Measurements from ENCODE around the gene KY.
A peak's percentile ranks its signal among the peaks of the same experiment; 100 is the strongest.
"Not testable (repeated sequence)": the region's sequence is repeated elsewhere in the genome, so short reads cannot be mapped to it uniquely, and the experiment has no call there.

Gene KY

GRCh38 chr3:134592806-134593205, 58.0 kb downstream of the KY start:
- no peak for DNase-seq
- no peak for ATAC-seq
- H3K4me1 Mint-ChIP-seq: no peaks in the 10 kb centered on the region
- H3K27ac Mint-ChIP-seq: no peak overlapping the region
- no peaks in the 10 kb centered on the region for H3K9me3 Mint-ChIP-seq
- peaks cover 7% of the 10 kb centered on the region for H3K27me3 Mint-ChIP-seq
- no peak overlapping the region for H3K4me3 Mint-ChIP-seq

- no peak for ATAC-seq
- no peak for DNase-seq
- Mint-ChIP-seq H3K4me3 (no peak overlapping the region), H3K4me1 (no peaks in the 10 kb centered on the region), H3K27me3 (peaks cover 7% of the 10 kb centered on the region), H3K27ac (no peak overlapping the region), H3K9me3 (no peaks in the 10 kb centered on the region)
These were observed 60.1 kb downstream of the KY start for GRCh38 chr3:134590766-134591165.

- ATAC-seq (no peak), DNase-seq (no peak)
- Mint-ChIP-seq H3K4me3 (no peak overlapping the region), H3K27me3 (no peaks in the 10 kb centered on the region), H3K9me3 (peaks cover 0 to under 1% of the 10 kb centered on the region in 2 donors), H3K4me1 (no peaks in the 10 kb centered on the region), H3K27ac (no peak overlapping the region)
These were observed 71.6 kb downstream of the KY start for GRCh38 chr3:134579141-134579665.

- Mint-ChIP-seq H3K27me3 (no peaks in the 10 kb centered on the region), H3K4me3 (no peak overlapping the region), H3K9me3 (peaks cover 11 to 18% of the 10 kb centered on the region in 2 donors), H3K27ac (no peak overlapping the region), H3K4me1 (no peaks in the 10 kb centered on the region)
- DNase-seq (no peak), ATAC-seq (no peak)
These were observed 74.0 kb downstream of the KY start for GRCh38 chr3:134576831-134577230.

GRCh38 chr3:134576426-134576825, 74.4 kb downstream of the KY start:
- H3K4me3 Mint-ChIP-seq: no peak overlapping the region
- no peak for ATAC-seq
- H3K4me1 Mint-ChIP-seq: no peaks in the 10 kb centered on the region
- H3K9me3 Mint-ChIP-seq: peaks cover 11 to 19% of the 10 kb centered on the region in 2 donors
- peak overlapping the region in 1 of 2 donors; percentile 20 for H3K27ac Mint-ChIP-seq
- DNase-seq: no peak
- H3K27me3 Mint-ChIP-seq: no peaks in the 10 kb centered on the region

- not testable (repeated sequence) for H3K27me3 Mint-ChIP-seq, H3K4me1 Mint-ChIP-seq, ATAC-seq, H3K4me3 Mint-ChIP-seq, H3K27ac Mint-ChIP-seq, DNase-seq
- peaks cover 29 to 50% of the 10 kb centered on the region in 2 donors for H3K9me3 Mint-ChIP-seq
These were observed 80.9 kb downstream of the KY start for GRCh38 chr3:134569899-134570298.

GRCh38 chr3:134568790-134569189, 82.0 kb downstream of the KY start:
- DNase-seq (no peak), ATAC-seq (no peak)
- H3K9me3 Mint-ChIP-seq: peaks cover 29 to 45% of the 10 kb centered on the region in 2 donors

GRCh38 chr3:134567605-134568004, 83.2 kb downstream of the KY start:
- Mint-ChIP-seq H3K27ac (no peak overlapping the region), H3K4me1 (no peaks in the 10 kb centered on the region), H3K4me3 (no peak overlapping the region), H3K27me3 (no peaks in the 10 kb centered on the region), H3K9me3 (peaks cover 18 to 34% of the 10 kb centered on the region in 2 donors)
- DNase-seq (no peak), ATAC-seq (no peak)

More at GRCh38 chr3:134568790-134569189, 82.0 kb downstream of the KY start:
- Mint-ChIP-seq H3K4me1 (no peaks in the 10 kb centered on the region), H3K4me3 (no peak overlapping the region), H3K27me3 (no peaks in the 10 kb centered on the region), H3K27ac (no peak overlapping the region)

GRCh38 chr3:134564991-134565390, 85.8 kb downstream of the KY start:
- DNase-seq (no peak), ATAC-seq (no peak)
- peaks cover 8 to 17% of the 10 kb centered on the region in 2 donors for H3K9me3 Mint-ChIP-seq
- no peaks in the 10 kb centered on the region for H3K27me3 Mint-ChIP-seq
- H3K4me3 Mint-ChIP-seq: no peak overlapping the region
- H3K27ac Mint-ChIP-seq: no peak overlapping the region
- no peaks in the 10 kb centered on the region for H3K4me1 Mint-ChIP-seq

GRCh38 chr3:134563601-134564000, 87.2 kb downstream of the KY start:
- H3K27ac Mint-ChIP-seq: peak overlapping the region; percentile 4 to 78
- H3K9me3 Mint-ChIP-seq: peaks cover 1 to 4% of the 10 kb centered on the region in 2 donors
- ATAC-seq (no peak), DNase-seq (no peak)
- H3K4me1 Mint-ChIP-seq: no peaks in the 10 kb centered on the region
- H3K27me3 Mint-ChIP-seq: no peaks in the 10 kb centered on the region
- no peak overlapping the region for H3K4me3 Mint-ChIP-seq

GRCh38 chr3:134562055-134562454, 88.8 kb downstream of the KY start:
- peak overlapping the region in 1 of 2 donors; percentile 51 for H3K27ac Mint-ChIP-seq
- no peaks in the 10 kb centered on the region for H3K4me1 Mint-ChIP-seq
- H3K4me3 Mint-ChIP-seq: no peak overlapping the region
- DNase-seq (no peak), ATAC-seq (no peak)
- no peaks in the 10 kb centered on the region for H3K9me3 Mint-ChIP-seq
- no peaks in the 10 kb centered on the region for H3K27me3 Mint-ChIP-seq

GRCh38 chr3:134559591-134559990, 91.2 kb downstream of the KY start:
- DNase-seq: no peak
- Mint-ChIP-seq H3K27ac (no peak overlapping the region), H3K4me3 (no peak overlapping the region), H3K4me1 (no peaks in the 10 kb centered on the region), H3K27me3 (no peaks in the 10 kb centered on the region), H3K9me3 (no peaks in the 10 kb centered on the region)
- ATAC-seq: no peak
